ACC112 (cell line): Measurements from ENCODE around the gene FBLN5.

ENCODE experiments used
- H2AFZ ChIP-seq: fragments of 200-600 bp; sonication (generic); one replicate; pipeline ENCODE4 v1.6.0; 2017; ENCODE audit warnings: antibody characterized with exemption, low read length; ENCODE audit not compliant: unreplicated experiment
- H3K27ac ChIP-seq: fragments of 200-600 bp; sonication (generic); 2 replicates; pipeline ENCODE4 v1.5.1; 2014; ENCODE audit warnings: low read depth, mild to moderate bottlenecking, antibody characterized with exemption, low read length, moderate library complexity
- H3K27me3 ChIP-seq: fragments of 200-600 bp; sonication (generic); 2 replicates; pipeline ENCODE4 v1.6.1; 2014; ENCODE audit warnings: mild to moderate bottlenecking, antibody characterized with exemption, low read length, moderate library complexity, mixed read lengths; ENCODE audit not compliant: insufficient read depth
- H3K36me3 ChIP-seq: fragments of 200-600 bp; sonication (generic); 2 replicates; pipeline ENCODE4 v1.6.1; 2016; ENCODE audit warnings: mild to moderate bottlenecking, antibody characterized with exemption, low read length, moderate library complexity, mixed read lengths; ENCODE audit not compliant: insufficient read depth
- H3K4me1 ChIP-seq: fragments of 200-600 bp; sonication (generic); one replicate; pipeline ENCODE4 v1.6.1; 2016; ENCODE audit warnings: low read length, mixed read lengths; ENCODE audit not compliant: insufficient read depth, unreplicated experiment, control insufficient read depth
- H3K4me3 ChIP-seq: fragments of 200-600 bp; sonication (generic); 2 replicates; pipeline ENCODE4 v1.5.1; 2014; ENCODE audit warnings: mild to moderate bottlenecking, low read depth, low read length
- H3K79me2 ChIP-seq: fragments of 200-600 bp; sonication (generic); one replicate; pipeline ENCODE4 v1.6.0; 2016; ENCODE audit warnings: low read length; ENCODE audit not compliant: control insufficient read depth, unreplicated experiment, insufficient read depth

FBLN5 gene

GRCh38 chr14:91945751-91946621, 1.5 kb downstream of the FBLN5 start:
- Histone ChIP-seq H3K4me3 (peak overlapping the region; percentile 89), H3K27me3 (no peaks in the 10 kb centered on the region), H3K4me1 (peaks cover 19% of the 10 kb centered on the region), H2AFZ (peak overlapping the region; percentile 86), H3K36me3 (no peaks in the 10 kb centered on the region), H3K79me2 (peaks cover 29% of the 10 kb centered on the region), H3K27ac (peak overlapping the region; percentile 33)

GRCh38 chr14:91942946-91943345, 4.5 kb downstream of the FBLN5 start:
- Histone ChIP-seq H3K4me1 (peaks cover 19% of the 10 kb centered on the region), H3K27ac (no peak overlapping the region)

GRCh38 chr14:91942128-91942527, 5.4 kb downstream of the FBLN5 start:
- peaks cover 29% of the 10 kb centered on the region for H3K79me2 ChIP-seq
- no peaks in the 10 kb centered on the region for H3K27me3 ChIP-seq
- H3K27ac ChIP-seq = no peak overlapping the region
- peaks cover 19% of the 10 kb centered on the region for H3K4me1 ChIP-seq
- peaks cover 10% of the 10 kb centered on the region; the same call in 1 of the 2 replicates for H3K36me3 ChIP-seq
- H3K4me3 ChIP-seq = no peak overlapping the region
- no peak overlapping the region for H2AFZ ChIP-seq

More at GRCh38 chr14:91942946-91943345, 4.5 kb downstream of the FBLN5 start:
- H3K4me3 ChIP-seq = no peak overlapping the region
- H3K36me3 ChIP-seq = peaks cover 10% of the 10 kb centered on the region; the same call in 1 of the 2 replicates
- H3K27me3 ChIP-seq = no peaks in the 10 kb centered on the region
- H2AFZ ChIP-seq = no peak overlapping the region
- peaks cover 29% of the 10 kb centered on the region for H3K79me2 ChIP-seq

GRCh38 chr14:91940209-91940608, 7.3 kb downstream of the FBLN5 start:
- H2AFZ ChIP-seq = no peak overlapping the region
- H3K36me3 ChIP-seq = peaks cover 10% of the 10 kb centered on the region; the same call in 1 of the 2 replicates
- no peak overlapping the region for H3K27ac ChIP-seq
- peaks cover 20% of the 10 kb centered on the region for H3K79me2 ChIP-seq
- H3K27me3 ChIP-seq = no peaks in the 10 kb centered on the region
- H3K4me1 ChIP-seq = peaks cover 16% of the 10 kb centered on the region
- no peak overlapping the region for H3K4me3 ChIP-seq

- Histone ChIP-seq H3K27me3 (no peaks in the 10 kb centered on the region), H2AFZ (no peak overlapping the region), H3K4me3 (no peak overlapping the region), H3K27ac (no peak overlapping the region), H3K79me2 (peaks cover 3% of the 10 kb centered on the region), H3K36me3 (peaks cover 10% of the 10 kb centered on the region; the same call in 1 of the 2 replicates), H3K4me1 (no peaks in the 10 kb centered on the region)
Observed at GRCh38 chr14:91935586-91935985, 11.9 kb downstream of the FBLN5 start.

GRCh38 chr14:91934554-91935285, 12.8 kb downstream of the FBLN5 start:
- Histone ChIP-seq H3K79me2 (peaks cover 3% of the 10 kb centered on the region), H3K4me1 (peaks cover 4% of the 10 kb centered on the region), H2AFZ (no peak overlapping the region), H3K27ac (no peak overlapping the region), H3K27me3 (no peaks in the 10 kb centered on the region), H3K36me3 (peaks cover 4% of the 10 kb centered on the region; the same call in 1 of the 2 replicates), H3K4me3 (no peak overlapping the region)

GRCh38 chr14:91931478-91932088, 15.9 kb downstream of the FBLN5 start:
- Histone ChIP-seq H3K4me1 (peaks cover 24% of the 10 kb centered on the region), H3K27me3 (no peaks in the 10 kb centered on the region), H3K4me3 (no peak overlapping the region), H3K27ac (no peak overlapping the region), H2AFZ (no peak overlapping the region), H3K36me3 (no peaks in the 10 kb centered on the region), H3K79me2 (peaks cover 3% of the 10 kb centered on the region)

- peaks cover 3% of the 10 kb centered on the region for H3K79me2 ChIP-seq
- no peaks in the 10 kb centered on the region for H3K36me3 ChIP-seq
- no peak overlapping the region for H2AFZ ChIP-seq
- H3K27ac ChIP-seq = peak overlapping the region; percentile 64
- no peaks in the 10 kb centered on the region for H3K27me3 ChIP-seq
- peaks cover 34% of the 10 kb centered on the region for H3K4me1 ChIP-seq
- H3K4me3 ChIP-seq = no peak overlapping the region
Observed at GRCh38 chr14:91929700-91930099, 17.8 kb downstream of the FBLN5 start.

- H3K36me3 ChIP-seq = no peaks in the 10 kb centered on the region
- H3K27ac ChIP-seq = peak overlapping the region; percentile 33; the same call in 1 of the 2 replicates
- peaks cover 36% of the 10 kb centered on the region for H3K4me1 ChIP-seq
- H3K79me2 ChIP-seq = peaks cover 3% of the 10 kb centered on the region
- 0 out of 2 replicates have a peak overlapping the region, but pooled peaks have one; percentile 33 for H3K4me3 ChIP-seq
- no peak overlapping the region for H2AFZ ChIP-seq
- H3K27me3 ChIP-seq = no peaks in the 10 kb centered on the region
Observed at GRCh38 chr14:91927800-91928199, 19.7 kb downstream of the FBLN5 start.

- Histone ChIP-seq H3K27ac (peak overlapping the region; percentile 5; the same call in 1 of the 2 replicates), H2AFZ (no peak overlapping the region), H3K36me3 (no peaks in the 10 kb centered on the region), H3K79me2 (peaks cover 3% of the 10 kb centered on the region), H3K4me3 (no peak overlapping the region), H3K27me3 (no peaks in the 10 kb centered on the region), H3K4me1 (peaks cover 36% of the 10 kb centered on the region)
Observed at GRCh38 chr14:91927191-91927590, 20.3 kb downstream of the FBLN5 start.
